ENCODE results near the gene SMDT1. TPM values are rescaled to one million over a fixed set of nuclear protein-coding genes. Genes with fewer than 3 reads are reported as not detected.
"Not testable (repeated sequence)": the region's sequence is repeated elsewhere in the genome, so short reads cannot be mapped to it uniquely, and the experiment has no call there.

Gene SMDT1
- total and polyA plus RNA-seq, 2 experiments from 2014 or later = 4.9 to 97.9 TPM

GRCh38 chr22:42114721-42115120 is 35.2 kb downstream of the SMDT1 start:
- Mint-ChIP-seq H3K4me1 (peaks cover under 1% of the 10 kb centered on the region; the same call in 1 of the 3 replicates), H3K4me3 (no peak overlapping the region), H3K27ac (no peak overlapping the region), H3K36me3 (ENCODE audit: low read depth) (peaks cover 24% of the 10 kb centered on the region; the same call in 2 of the 3 replicates), H3K27me3 (ENCODE audit: insufficient read depth, low read depth, poor library complexity) (peaks cover 8% of the 10 kb centered on the region), H3K9me3 (peaks cover 37% of the 10 kb centered on the region)
- no peak for ATAC-seq
- peaks cover 3% of the 10 kb centered on the region; the same call in 1 of the 2 replicates for H3K36me3 ChIP-seq (ENCODE audit: insufficient read depth)
- H3K27me3 ChIP-seq (ENCODE audit: insufficient read depth) = no peaks in the 10 kb centered on the region
- H2AFZ ChIP-seq = no peak overlapping the region
- no peak overlapping the region for H3K27ac ChIP-seq (ENCODE audit: low read depth)
- no peak overlapping the region for H3K4me3 ChIP-seq
- no peaks in the 10 kb centered on the region for H4K20me1 ChIP-seq (replicated peaks; ENCODE audit: insufficient read depth)
- TF ChIP-seq, protein P1, sequence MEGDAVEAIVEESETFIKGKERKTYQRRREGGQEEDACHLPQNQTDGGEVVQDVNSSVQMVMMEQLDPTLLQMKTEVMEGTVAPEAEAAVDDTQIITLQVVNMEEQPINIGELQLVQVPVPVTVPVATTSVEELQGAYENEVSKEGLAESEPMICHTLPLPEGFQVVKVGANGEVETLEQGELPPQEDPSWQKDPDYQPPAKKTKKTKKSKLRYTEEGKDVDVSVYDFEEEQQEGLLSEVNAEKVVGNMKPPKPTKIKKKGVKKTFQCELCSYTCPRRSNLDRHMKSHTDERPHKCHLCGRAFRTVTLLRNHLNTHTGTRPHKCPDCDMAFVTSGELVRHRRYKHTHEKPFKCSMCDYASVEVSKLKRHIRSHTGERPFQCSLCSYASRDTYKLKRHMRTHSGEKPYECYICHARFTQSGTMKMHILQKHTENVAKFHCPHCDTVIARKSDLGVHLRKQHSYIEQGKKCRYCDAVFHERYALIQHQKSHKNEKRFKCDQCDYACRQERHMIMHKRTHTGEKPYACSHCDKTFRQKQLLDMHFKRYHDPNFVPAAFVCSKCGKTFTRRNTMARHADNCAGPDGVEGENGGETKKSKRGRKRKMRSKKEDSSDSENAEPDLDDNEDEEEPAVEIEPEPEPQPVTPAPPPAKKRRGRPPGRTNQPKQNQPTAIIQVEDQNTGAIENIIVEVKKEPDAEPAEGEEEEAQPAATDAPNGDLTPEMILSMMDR (conservative IDR thresholded peaks at IDR 0.05; ENCODE audit: low read depth in 2 of 2) = peak; percentile 65 to 71
- no peak for TF ChIP-seq ZNF114 (CRISPR knock-in tag; IDR thresholded peaks at IDR 0.05)
- peak; percentile 86 for DNase-seq (ENCODE audit: low spot score)
- H3K79me2 ChIP-seq (replicated peaks; ENCODE audit: insufficient read depth) = no peaks in the 10 kb centered on the region
- no peak overlapping the region for H3K4me2 ChIP-seq
- no peaks in the 10 kb centered on the region for H3F3A ChIP-seq (replicated peaks; ENCODE audit: low read depth)
- H3K4me1 ChIP-seq (ENCODE audit: insufficient read depth) = no peaks in the 10 kb centered on the region
- H3K9me2 ChIP-seq (ENCODE audit: insufficient read depth) = no peaks in the 10 kb centered on the region

DNA sequence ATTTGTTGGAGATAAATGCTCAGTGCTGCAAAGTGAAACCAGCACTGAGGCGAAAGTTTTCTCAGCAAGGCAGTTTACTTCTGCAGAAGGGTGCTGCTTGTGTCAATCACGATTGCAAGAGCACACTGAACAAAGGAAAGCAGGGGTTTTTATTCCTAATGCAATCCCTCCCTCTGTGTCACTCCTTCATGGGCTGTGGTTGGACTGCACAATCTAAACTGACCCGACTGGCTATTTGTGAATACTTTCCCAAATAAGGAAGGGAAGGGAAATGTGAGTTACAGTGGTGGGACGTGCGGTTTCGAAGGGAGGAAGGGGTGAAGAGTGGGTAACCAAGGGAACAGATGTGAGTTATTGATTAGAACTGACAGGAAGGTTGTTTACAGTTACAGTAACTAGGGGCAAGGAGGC is 35.9 kb downstream of the SMDT1 start:
- H3K4me3 ChIP-seq; H3K4me3 Mint-ChIP-seq; H3K27ac Mint-ChIP-seq; H3K4me1 ChIP-seq (ENCODE audit: insufficient read depth); ATAC-seq; H3K27me3 ChIP-seq (ENCODE audit: insufficient read depth); H3K27me3 Mint-ChIP-seq (ENCODE audit: insufficient read depth, low read depth, poor library complexity); H3K9me2 ChIP-seq (ENCODE audit: insufficient read depth); H3F3A ChIP-seq (replicated peaks; ENCODE audit: low read depth); H3K4me1 Mint-ChIP-seq; H3K27ac ChIP-seq (ENCODE audit: low read depth); H3K36me3 ChIP-seq (ENCODE audit: insufficient read depth); DNase-seq (ENCODE audit: low spot score); H3K4me2 ChIP-seq; H2AFZ ChIP-seq; H3K79me2 ChIP-seq (replicated peaks; ENCODE audit: insufficient read depth); H4K20me1 ChIP-seq (replicated peaks; ENCODE audit: insufficient read depth): not testable (repeated sequence)
- Mint-ChIP-seq H3K9me3 (peaks cover 37% of the 10 kb centered on the region), H3K36me3 (ENCODE audit: low read depth) (peaks cover 24% of the 10 kb centered on the region; the same call in 2 of the 3 replicates)

DNA sequence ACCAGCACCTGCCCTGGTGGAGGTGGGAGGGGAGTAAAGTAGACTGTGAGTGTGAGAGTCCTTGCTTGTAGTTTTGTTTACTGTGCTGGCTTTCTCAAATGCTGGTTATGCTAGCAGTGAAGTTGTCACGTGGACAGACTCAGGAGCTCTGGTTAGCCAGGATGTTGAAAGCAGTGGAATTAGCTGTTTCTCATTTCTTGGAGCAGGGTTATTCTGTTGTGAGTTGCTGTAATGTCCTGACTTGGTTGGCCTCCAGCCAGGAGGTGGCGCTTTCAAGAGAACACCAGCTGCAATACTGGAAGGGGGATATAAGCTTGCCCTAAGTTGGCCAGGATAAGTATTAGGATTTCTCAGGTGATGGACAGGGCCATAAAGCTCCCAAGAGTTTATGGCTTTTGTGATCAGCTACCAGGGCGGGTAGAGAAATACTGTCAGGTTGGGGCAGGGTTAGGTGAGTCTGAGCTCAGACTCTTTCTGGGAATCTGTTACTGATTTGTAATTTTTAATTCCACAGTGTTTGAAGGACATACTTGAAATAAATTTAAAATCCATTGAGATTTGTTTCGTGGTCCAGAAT is 37.4 kb downstream of the SMDT1 start:
- DNase-seq (ENCODE audit: low spot score) (peak; percentile 64), ATAC-seq (peak; percentile 73)

DNA sequence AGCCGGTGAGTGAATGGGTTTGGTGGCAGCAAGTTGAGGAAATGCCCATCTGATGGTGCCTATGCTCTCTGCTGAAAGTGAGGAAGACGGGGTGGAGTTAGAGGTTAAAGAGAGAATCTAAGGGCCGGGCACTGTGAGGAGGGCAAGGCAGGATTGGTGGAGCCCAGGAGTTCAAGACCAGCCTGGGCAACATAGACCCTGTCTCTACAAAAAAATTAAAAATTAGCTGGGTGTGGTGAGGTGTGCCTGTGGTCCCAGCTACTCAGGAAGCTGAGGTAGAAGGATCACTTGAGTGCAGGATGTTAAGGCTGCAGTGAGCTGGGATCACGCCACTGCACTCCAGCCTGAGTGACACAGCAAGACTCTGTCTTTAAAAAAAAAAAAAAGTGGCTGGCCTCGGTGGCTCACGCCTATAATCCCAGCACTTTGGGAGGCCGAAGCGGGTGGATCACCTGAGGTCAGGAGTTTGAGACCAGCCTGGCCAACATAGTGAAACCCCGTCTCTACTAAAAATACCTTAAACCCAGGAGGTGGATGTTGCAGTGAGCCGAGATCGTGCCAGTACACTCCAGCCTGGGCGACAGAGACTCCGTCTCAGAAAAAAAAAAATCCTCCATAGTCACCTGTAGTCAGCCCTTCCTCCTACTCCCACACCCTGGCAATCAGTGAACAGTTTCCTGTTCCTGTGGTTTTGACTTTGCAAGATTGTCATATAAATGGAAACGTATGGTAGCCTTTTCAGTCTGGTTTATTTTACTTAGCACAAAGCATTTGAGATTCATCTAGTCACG is 40.9 kb downstream of the SMDT1 start:
- H3K27me3 ChIP-seq (ENCODE audit: insufficient read depth); H3K4me3 Mint-ChIP-seq; H3K4me2 ChIP-seq; H3F3A ChIP-seq (replicated peaks; ENCODE audit: low read depth); H3K9me2 ChIP-seq (ENCODE audit: insufficient read depth); ATAC-seq; H2AFZ ChIP-seq; H3K79me2 ChIP-seq (replicated peaks; ENCODE audit: insufficient read depth); DNase-seq (ENCODE audit: low spot score); H3K36me3 ChIP-seq (ENCODE audit: insufficient read depth); H3K27me3 Mint-ChIP-seq (ENCODE audit: insufficient read depth, low read depth, poor library complexity); H3K4me3 ChIP-seq; H3K4me1 Mint-ChIP-seq; H3K27ac ChIP-seq (ENCODE audit: low read depth); H3K4me1 ChIP-seq (ENCODE audit: insufficient read depth); H4K20me1 ChIP-seq (replicated peaks; ENCODE audit: insufficient read depth); H3K27ac Mint-ChIP-seq: not testable (repeated sequence)
- peaks cover 10% of the 10 kb centered on the region; the same call in 2 of the 3 replicates for H3K36me3 Mint-ChIP-seq (ENCODE audit: low read depth)
- H3K9me3 Mint-ChIP-seq = peaks cover 15% of the 10 kb centered on the region

More for the DNA sequence above, 37.4 kb downstream of the SMDT1 start:
- Mint-ChIP-seq H3K27me3 (ENCODE audit: insufficient read depth, low read depth, poor library complexity) (peaks cover 8% of the 10 kb centered on the region), H3K4me3 (no peak overlapping the region), H3K9me3 (peaks cover 37% of the 10 kb centered on the region), H3K36me3 (ENCODE audit: low read depth) (peaks cover 24% of the 10 kb centered on the region; the same call in 2 of the 3 replicates), H3K4me1 (peaks cover 7% of the 10 kb centered on the region; the same call in 2 of the 3 replicates), H3K27ac (no peak overlapping the region)
- Histone ChIP-seq H3K79me2 (replicated peaks; ENCODE audit: insufficient read depth) (no peaks in the 10 kb centered on the region), H3F3A (replicated peaks; ENCODE audit: low read depth) (no peaks in the 10 kb centered on the region), H3K27ac (ENCODE audit: low read depth) (no peak overlapping the region), H3K4me3 (no peak overlapping the region), H3K4me1 (ENCODE audit: insufficient read depth) (no peaks in the 10 kb centered on the region), H3K4me2 (no peak overlapping the region), H2AFZ (no peak overlapping the region), H3K27me3 (ENCODE audit: insufficient read depth) (no peaks in the 10 kb centered on the region), H3K9me2 (ENCODE audit: insufficient read depth) (no peaks in the 10 kb centered on the region), H3K36me3 (ENCODE audit: insufficient read depth) (peaks cover 3% of the 10 kb centered on the region; the same call in 1 of the 2 replicates), H4K20me1 (replicated peaks; ENCODE audit: insufficient read depth) (no peaks in the 10 kb centered on the region)
- TF ChIP-seq, protein P1 (conservative IDR thresholded peaks at IDR 0.05; ENCODE audit: low read depth in 2 of 2) = peak; percentile 71 to 79
- TF ChIP-seq ZNF114 (CRISPR knock-in tag; IDR thresholded peaks at IDR 0.05) = no peak

DNA sequence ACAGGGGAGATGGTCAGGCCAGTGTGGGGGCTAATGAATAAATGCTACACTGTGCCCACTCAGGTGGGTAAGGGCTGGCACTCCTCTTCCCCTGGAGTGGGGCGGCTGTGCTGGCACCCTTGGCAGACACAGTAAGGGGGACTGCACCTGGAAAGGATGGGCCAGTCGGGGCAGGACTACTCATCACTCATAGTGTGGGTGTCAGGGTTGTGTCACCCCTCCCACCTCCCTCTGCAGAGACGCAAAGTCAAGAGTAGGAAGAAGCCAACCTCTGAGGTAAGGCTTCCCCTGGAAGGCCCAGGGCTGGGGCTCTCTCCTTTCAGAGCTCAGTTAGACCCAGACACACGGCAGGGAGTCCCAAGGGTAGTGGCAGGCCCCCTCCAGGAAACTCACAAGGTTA is 44.0 kb downstream of the SMDT1 start:
- H3K4me3 Mint-ChIP-seq; H3K27me3 Mint-ChIP-seq (ENCODE audit: insufficient read depth, low read depth, poor library complexity); H4K20me1 ChIP-seq (replicated peaks; ENCODE audit: insufficient read depth); ATAC-seq; H3K4me1 Mint-ChIP-seq; H3K36me3 Mint-ChIP-seq (ENCODE audit: low read depth); H3K79me2 ChIP-seq (replicated peaks; ENCODE audit: insufficient read depth); DNase-seq (ENCODE audit: low spot score); H3K9me3 Mint-ChIP-seq; H3K27ac ChIP-seq (ENCODE audit: low read depth); H3K4me2 ChIP-seq; H3F3A ChIP-seq (replicated peaks; ENCODE audit: low read depth); H3K27me3 ChIP-seq (ENCODE audit: insufficient read depth); H2AFZ ChIP-seq; H3K36me3 ChIP-seq (ENCODE audit: insufficient read depth); H3K9me2 ChIP-seq (ENCODE audit: insufficient read depth); H3K4me1 ChIP-seq (ENCODE audit: insufficient read depth); H3K27ac Mint-ChIP-seq; H3K4me3 ChIP-seq: not testable (repeated sequence)

All from GM23338 (cell line).